ENCODE data around the gene MSH6. TPM values are rescaled to one million over a fixed set of nuclear protein-coding genes. Genes with fewer than 3 reads are reported as not detected.
A peak's percentile ranks its signal among the peaks of the same experiment; 100 is the strongest.

MSH6 gene
- total and polyA plus RNA-seq, 11 donors, result 5.3 to 40.7 (median 22.5) TPM

- DNase-seq, result no peak
- intact Hi-C loops (cut with DNase I), result no loop called here
- Histone ChIP-seq H3K9me3 (peaks cover 0 to under 1% (median 0%) of the 10 kb centered on the region in 12 donors), H3K27me3 (peaks cover 0 to 18% (median 0%) of the 10 kb centered on the region in 9 donors), H3K4me3 (no peak overlapping the region), H3K4me1 (no peaks in the 10 kb centered on the region), H3K27ac (no peak overlapping the region), H3K36me3 (no peaks in the 10 kb centered on the region)
- ATAC-seq, result no peak
- no peak for TF ChIP-seq POLR2A (IDR thresholded peaks at IDR 0.05)
- no peak for TF ChIP-seq CTCF (IDR thresholded peaks at IDR 0.05)
- 55 to 62% (median 61%) methylated on average over 3 of the region's 3 CpGs for WGBS, 4 donors
These were observed 41.3 kb upstream of the MSH6 start for GRCh38 chr2:47741637-47742036.

DNA sequence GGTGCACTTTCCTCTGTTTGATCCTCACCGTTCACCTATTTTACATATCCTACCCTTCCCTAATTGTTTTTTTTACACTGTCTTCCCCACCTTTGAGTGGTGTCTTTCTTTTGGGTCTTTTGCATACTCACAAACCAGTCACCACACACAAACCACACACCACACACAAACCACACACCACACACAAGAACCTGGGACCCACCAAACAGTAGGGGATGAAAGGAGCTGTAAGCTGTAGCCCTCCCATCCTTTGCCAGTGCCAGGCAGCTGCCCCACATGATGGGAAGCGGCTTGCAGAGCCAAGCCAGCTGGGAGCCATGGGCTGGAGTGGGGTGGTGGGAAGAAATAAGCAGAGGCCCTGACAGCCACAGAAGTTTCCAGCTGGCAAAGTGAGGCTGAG, 38.9 kb upstream of the MSH6 start:
- Histone ChIP-seq H3K4me3 (no peak overlapping the region), H3K4me1 (no peaks in the 10 kb centered on the region), H3K27me3 (peaks cover 0 to 13% (median 0%) of the 10 kb centered on the region in 9 donors), H3K9me3 (peaks cover 0 to 16% (median 0%) of the 10 kb centered on the region in 12 donors), H3K36me3 (no peaks in the 10 kb centered on the region), H3K27ac (no peak overlapping the region)
- TF ChIP-seq CTCF (IDR thresholded peaks at IDR 0.05) (no peak), POLR2A (IDR thresholded peaks at IDR 0.05) (no peak)
- ATAC-seq (no peak), DNase-seq (no peak)
- intact Hi-C loops (cut with DNase I), result no loop called here
- 61 to 86% (median 72%) methylated on average over 2 of the region's 2 CpGs for WGBS, 4 donors

DNA sequence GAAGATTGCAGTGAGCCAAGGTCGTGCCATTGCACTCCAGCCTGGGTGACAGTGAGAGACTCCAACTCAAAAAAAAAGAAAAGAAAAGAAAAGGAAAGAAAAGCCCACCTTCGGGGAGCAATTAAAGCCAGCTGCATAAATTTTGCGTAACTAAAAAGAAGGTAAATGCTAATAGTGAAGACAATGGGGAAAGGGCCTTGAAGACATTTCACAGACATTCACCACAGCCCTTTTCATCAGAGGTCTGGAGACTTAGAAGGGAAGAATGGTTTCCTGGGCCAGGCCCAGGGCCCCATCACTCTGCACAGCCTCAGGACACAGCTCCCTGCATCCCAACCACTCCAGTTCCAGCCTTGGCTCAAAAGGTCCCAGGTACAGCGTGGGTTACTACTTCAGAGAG, 35.1 kb upstream of the MSH6 start:
- Histone ChIP-seq H3K27me3 (peaks cover 0 to 19% (median 0%) of the 10 kb centered on the region in 9 donors), H3K27ac (no peak overlapping the region), H3K9me3 (peaks cover 0 to 16% (median 0%) of the 10 kb centered on the region in 12 donors), H3K4me1 (peaks cover 0 to 15% (median 0%) of the 10 kb centered on the region in 12 donors), H3K4me3 (no peak overlapping the region), H3K36me3 (no peaks in the 10 kb centered on the region)
- no peak for ATAC-seq
- TF ChIP-seq POLR2A (IDR thresholded peaks at IDR 0.05) (no peak), CTCF (IDR thresholded peaks at IDR 0.05) (no peak)
- no peak for DNase-seq
- intact Hi-C loops (cut with DNase I), result no loop called here
- WGBS, 4 donors, result 78 to 86% (median 82%) methylated on average over 4 of the region's 4 CpGs

GRCh38 chr2:47751856-47752414, 31.0 kb upstream of the MSH6 start:
- H3K36me3 ChIP-seq, result no peaks in the 10 kb centered on the region
- no peak for TF ChIP-seq CTCF (IDR thresholded peaks at IDR 0.05)
- no peak overlapping the region for H3K4me3 ChIP-seq
- H3K9me3 ChIP-seq, result peaks cover 0 to 14% (median 0%) of the 10 kb centered on the region in 12 donors
- no peak for ATAC-seq
- WGBS, 4 donors, result 67 to 71% (median 70%) methylated on average over 10 of the region's 10 CpGs
- intact Hi-C loops (cut with DNase I), result no loop called here
- H3K27ac ChIP-seq, result peak overlapping the region in 1 of 12 donors; percentile 74
- DNase-seq, result no peak
- peaks cover 0 to 15% (median 0%) of the 10 kb centered on the region in 9 donors for H3K27me3 ChIP-seq
- peaks cover 0 to 19% (median 0%) of the 10 kb centered on the region in 12 donors for H3K4me1 ChIP-seq

All from heart left ventricle (tissue), 16 donors.